Measurements from ENCODE around the gene MCM9. TPM values are rescaled to one million over a fixed set of nuclear protein-coding genes. Genes with fewer than 3 reads are reported as not detected.

The MCM9 gene
- polyA plus RNA-seq, 3 donors: 9.4 to 11.9 (median 9.8) TPM

- Histone ChIP-seq H3K4me3 (replicated peaks in 1 of 3; ENCODE audit: low read depth in 2 of 3, low read length in 3 of 3) (peak overlapping the region; percentile 62 to 97 (median 97)), H2AFZ (ENCODE audit: insufficient read depth, low read depth, low read length, poor library complexity, severe bottlenecking) (peak overlapping the region; percentile 98), H3K79me2 (ENCODE audit: insufficient read depth, low read length) (peaks cover 39% of the 10 kb centered on the region), H3K27me3 (ENCODE audit: control insufficient read depth in 2 of 2, insufficient read depth in 2 of 2, low read length in 2 of 2) (no peaks in the 10 kb centered on the region), H3K9ac (ENCODE audit: insufficient read depth, low read length, poor library complexity, severe bottlenecking) (peak overlapping the region; percentile 86), H4K20me1 (ENCODE audit: insufficient read depth, low read length) (peaks cover 9% of the 10 kb centered on the region), H3K4me1 (ENCODE audit: control insufficient read depth in 1 of 2, insufficient read depth in 2 of 2, low read length in 2 of 2) (peaks cover 5 to 24% of the 10 kb centered on the region in 2 donors), H3K4me2 (replicated peaks; ENCODE audit: extremely low read depth, low read length, poor library complexity, severe bottlenecking) (peak overlapping the region; percentile 85), H3K27ac (ENCODE audit: low read depth in 1 of 2, low read length in 2 of 2) (peak overlapping the region; percentile 93 to 97), H3K9me3 (replicated peaks in 1 of 2; ENCODE audit: control insufficient read depth in 1 of 2, insufficient read depth in 1 of 2, low read length in 2 of 2) (peaks cover 0 to 4% of the 10 kb centered on the region in 2 donors), H3K36me3 (replicated peaks in 1 of 2; ENCODE audit: control insufficient read depth in 1 of 2, insufficient read depth in 2 of 2, low read length in 2 of 2) (peaks cover 12 to 26% of the 10 kb centered on the region in 2 donors)
- Mint-ChIP-seq H3K4me1 (peaks cover 29% of the 10 kb centered on the region), H3K27ac (peak overlapping the region; percentile 80 to 90 (median 89)), H3K27me3 (ENCODE audit: low read depth in 3 of 3) (peaks cover 0 to 2% (median 0%) of the 10 kb centered on the region in 3 donors), H3K36me3 (peaks cover 18 to 28% of the 10 kb centered on the region in 2 donors), H3K4me3 (peak overlapping the region; percentile 88 to 92), H3K9me3 (peaks cover 0 to 14% (median 8%) of the 10 kb centered on the region in 7 donors)
- 0% methylated on average over 1 of the region's 1 CpG for WGBS (ENCODE audit: insufficient coverage)
- no peak for DNase-seq
- intact Hi-C loops (cut with micrococcal nuclease): loop anchor here in 1 of 2 donors (2.0 kb wide), 1 partner anchor 40 kb away; the partner anchor contains the start of gene ASF1A
- TF ChIP-seq CTCF (IDR thresholded peaks at IDR 0.05): no peak
These were observed 341 bp upstream of the MCM9 start for GRCh38 chr6:118935331-118935668.

GRCh38 chr6:118933855-118934460, 1.0 kb downstream of the MCM9 start:
- Mint-ChIP-seq H3K27ac (peak overlapping the region; percentile 80 to 89 (median 85)), H3K27me3 (ENCODE audit: low read depth in 3 of 3) (peaks cover 0 to 2% (median 0%) of the 10 kb centered on the region in 3 donors), H3K36me3 (peaks cover 25 to 31% of the 10 kb centered on the region in 2 donors), H3K4me1 (peaks cover 29% of the 10 kb centered on the region), H3K4me3 (peak overlapping the region; percentile 88 to 95), H3K9me3 (peaks cover 0 to 13% (median 7%) of the 10 kb centered on the region in 7 donors)
- Histone ChIP-seq H2AFZ (ENCODE audit: insufficient read depth, low read depth, low read length, poor library complexity, severe bottlenecking) (peak overlapping the region; percentile 98), H3K9me3 (replicated peaks in 1 of 2; ENCODE audit: control insufficient read depth in 1 of 2, insufficient read depth in 1 of 2, low read length in 2 of 2) (peaks cover 0 to 4% of the 10 kb centered on the region in 2 donors), H3K79me2 (ENCODE audit: insufficient read depth, low read length) (peaks cover 44% of the 10 kb centered on the region), H3K4me3 (replicated peaks in 1 of 3; ENCODE audit: low read depth in 2 of 3, low read length in 3 of 3) (peak overlapping the region; percentile 96 to 97 (median 97)), H4K20me1 (ENCODE audit: insufficient read depth, low read length) (peaks cover 9% of the 10 kb centered on the region), H3K36me3 (replicated peaks in 1 of 2; ENCODE audit: control insufficient read depth in 1 of 2, insufficient read depth in 2 of 2, low read length in 2 of 2) (peaks cover 18 to 34% of the 10 kb centered on the region in 2 donors), H3K4me1 (ENCODE audit: control insufficient read depth in 1 of 2, insufficient read depth in 2 of 2, low read length in 2 of 2) (peaks cover 5 to 24% of the 10 kb centered on the region in 2 donors), H3K4me2 (replicated peaks; ENCODE audit: extremely low read depth, low read length, poor library complexity, severe bottlenecking) (peak overlapping the region; percentile 85), H3K27me3 (ENCODE audit: control insufficient read depth in 2 of 2, insufficient read depth in 2 of 2, low read length in 2 of 2) (no peaks in the 10 kb centered on the region), H3K27ac (ENCODE audit: low read depth in 1 of 2, low read length in 2 of 2) (peak overlapping the region in 1 of 2 donors; percentile 93), H3K9ac (ENCODE audit: insufficient read depth, low read length, poor library complexity, severe bottlenecking) (peak overlapping the region; percentile 86)
- 0% methylated on average over 3 of the region's 8 CpGs for WGBS (ENCODE audit: insufficient coverage)
- intact Hi-C loops (cut with micrococcal nuclease): loop anchor here (2.0 to 5.0 kb wide), 2 partner anchors 39 to 42 kb away; partner anchors contain the start of gene ASF1A (in 2 of the 2)
- DNase-seq: no peak
- TF ChIP-seq CTCF (IDR thresholded peaks at IDR 0.05): no peak

Measured in CD14-positive monocyte (primary cell).